HCT116 (cell line): ENCODE results near the gene PAPPA2. TPM values are rescaled to one million over a fixed set of nuclear protein-coding genes. Genes with fewer than 3 reads are reported as not detected.

Experiments
- ATAC-seq: fragments of 200-7000 bp; cut with Tn5 transposase; 2 replicates; pipeline ENCODE4 v1.9.1; 2020; ENCODE audit warnings: mild to moderate bottlenecking, moderate library complexity
- BruUV-seq: library from RNA; stranded (reverse); fragments of 400-500 nt; replicated peaks from 2 replicates; lab custom pipeline; 2021; lab: Mats Ljungman, UMichigan
- CTCF ChIA-PET: fragments of 300-600 bp; sonication (Branson Sonifier 250); formaldehyde crosslinking; loops from one replicate; lab custom pipeline; 2021; ENCODE audit warnings: antibody characterized with exemption; lab: Charles Lee
- POLR2A ChIA-PET: fragments of 300-600, 350-600 bp; sonication (Branson Sonifier 250); formaldehyde crosslinking; loops from one replicate; lab custom pipeline; 2021; ENCODE audit warnings: antibody characterized with exemption; lab: Charles Lee
- RAD21 ChIA-PET, 2 experiments: fragments of 300-600 bp; sonication (Branson Sonifier 250); formaldehyde crosslinking; loops; one replicate each; lab custom pipeline; 2023; ENCODE audit warnings: low total read pairs in 2 of 2; ENCODE audit not compliant: uncharacterized antibody in 2 of 2, unreplicated experiment in 2 of 2, low non-redundant PET in 1 of 2; lab: Charles Lee
- DNase-seq: peaks from one replicate; pipeline ENCODE4 v3.0.0-alpha.2; 2010; ENCODE audit warnings: low read depth, low spot score
- H2AFZ ChIP-seq: fragments of 200-600 bp; shearing (Covaris generic), sonication (generic); 2 replicates; pipeline ENCODE4 v1.6.1; 2017; ENCODE audit warnings: low read depth, mixed run types, mixed read lengths, antibody characterized with exemption, low read length; ENCODE audit not compliant: poor library complexity, severe bottlenecking
- H3K27ac ChIP-seq: 2 replicates; pipeline ENCODE4 v1.5.1; 2012; ENCODE audit warnings: low read depth, low read length
- H3K27me3 ChIP-seq: fragments of 200-600 bp; sonication (generic); 2 replicates; pipeline ENCODE4 v1.6.1; 2016; ENCODE audit warnings: mixed run types, low read length, mixed read lengths; ENCODE audit not compliant: insufficient read depth
- H3K36me3 ChIP-seq, 2 experiments: fragments of 200-500 bp in 1 of 2; fragments of 200-600 bp in 1 of 2; sonication (Bioruptor generic) in 1 of 2; sonication (generic) in 1 of 2; 2 replicates each; pipeline versions ENCODE4 v1.5.1 to v1.6.1; 2014 to 2016; ENCODE audit warnings: low read length in 2 of 2, inconsistent platforms in 1 of 2, mixed read lengths in 1 of 2, mixed run types in 1 of 2; ENCODE audit not compliant: insufficient read depth in 2 of 2, control insufficient read depth in 1 of 2
- H3K4me1 ChIP-seq, 2 experiments: fragments of 200-600 bp in 1 of 2; sonication (generic) in 1 of 2; 2 replicates each; pipeline versions ENCODE4 v1.5.1 to v1.6.1; 2012 to 2017; ENCODE audit warnings: low read length in 2 of 2, inconsistent platforms in 1 of 2, mild to moderate bottlenecking in 1 of 2, mixed read lengths in 1 of 2, mixed run types in 1 of 2, moderate library complexity in 1 of 2; ENCODE audit not compliant: insufficient read depth in 2 of 2, control insufficient read depth in 1 of 2
- H3K4me2 ChIP-seq: fragments of 200-600 bp; sonication (generic); 2 replicates; pipeline ENCODE4 v1.6.1; 2017; ENCODE audit warnings: mixed run types, low read length, mixed read lengths
- H3K4me3 ChIP-seq, 2 experiments: fragments of 200-600 bp in 1 of 2; sonication (generic) in 1 of 2; replicated peaks in 1 of 2; 2 replicates each; pipeline ENCODE4 v1.5.1; 2011 to 2016; ENCODE audit warnings: low read length in 2 of 2, control low read depth in 1 of 2, low read depth in 1 of 2, mild to moderate bottlenecking in 1 of 2, mixed read lengths in 1 of 2, mixed run types in 1 of 2
- H3K79me2 ChIP-seq: fragments of 200-600 bp; sonication (generic); 2 replicates; pipeline ENCODE4 v1.6.1; 2017; ENCODE audit warnings: mild to moderate bottlenecking, mixed run types, low read length, moderate library complexity, mixed read lengths; ENCODE audit not compliant: insufficient read depth
- H3K9ac ChIP-seq: fragments of 200-600 bp; sonication (generic); 2 replicates; pipeline ENCODE4 v1.6.1; 2016; ENCODE audit warnings: low read length, mixed read lengths
- H3K9me2 ChIP-seq: fragments of 200-600 bp; sonication (generic), shearing (Covaris generic); 2 replicates; pipeline ENCODE4 v1.6.1; 2017; ENCODE audit warnings: mixed run types, mild to moderate bottlenecking, moderate library complexity; ENCODE audit not compliant: insufficient read depth
- H3K9me3 ChIP-seq, 2 experiments: fragments of 200-500 bp in 1 of 2; fragments of 200-600 bp in 1 of 2; sonication (Bioruptor generic) in 1 of 2; sonication (generic) in 1 of 2; 2 replicates each; pipeline ENCODE4 v1.6.1; 2014 to 2017; ENCODE audit warnings: low read length in 2 of 2, mixed read lengths in 2 of 2, inconsistent platforms in 1 of 2, low read depth in 1 of 2, mild to moderate bottlenecking in 1 of 2, mixed run types in 1 of 2, moderate library complexity in 1 of 2; ENCODE audit not compliant: control insufficient read depth in 1 of 2, insufficient read depth in 1 of 2
- H4K20me1 ChIP-seq: fragments of 200-600 bp; sonication (generic), shearing (Covaris generic); 2 replicates; pipeline ENCODE4 v1.6.1; 2017; ENCODE audit warnings: mixed run types, mild to moderate bottlenecking, moderate library complexity; ENCODE audit not compliant: insufficient read depth
- CEBPB ChIP-seq: IDR thresholded peaks from 2 replicates; pipeline ENCODE4 v1.6.1; 2012; ENCODE audit warnings: low read depth
- EGR1 ChIP-seq: IDR thresholded peaks from 2 replicates; pipeline ENCODE4 v1.6.1; 2012; ENCODE audit warnings: low read depth
- ELF1 ChIP-seq: IDR thresholded peaks from 2 replicates; pipeline ENCODE4 v1.6.1; 2012; ENCODE audit warnings: low read depth, borderline replicate concordance
- EZH2 ChIP-seq: fragments of 200-600 bp; sonication (generic); IDR thresholded peaks from 2 replicates; pipeline ENCODE4 v1.6.1; 2017; ENCODE audit warnings: antibody characterized with exemption, mixed run types
- EZH2phosphoT487 ChIP-seq: fragments of 200-600 bp; IDR thresholded peaks from 2 replicates; pipeline ENCODE4 v1.6.1; 2018; ENCODE audit warnings: antibody characterized with exemption, borderline replicate concordance
- FOSL1 ChIP-seq: IDR thresholded peaks from 2 replicates; pipeline ENCODE4 v1.6.1; 2012; ENCODE audit warnings: low read depth
- JUND ChIP-seq: IDR thresholded peaks from 2 replicates; pipeline ENCODE4 v1.6.1; 2012
- POLR2A ChIP-seq: IDR thresholded peaks from 2 replicates; pipeline ENCODE4 v1.7.0; 2011; ENCODE audit warnings: borderline replicate concordance; ENCODE audit not compliant: insufficient read depth, insufficient read length; ENCODE audit errors: extremely low read depth
- POLR2AphosphoS5 ChIP-seq: IDR thresholded peaks from 2 replicates; pipeline ENCODE4 v1.6.1; 2011; ENCODE audit warnings: mild to moderate bottlenecking, low read depth, low read length, moderate library complexity
- SIN3A ChIP-seq: IDR thresholded peaks from 2 replicates; pipeline ENCODE4 v1.6.1; 2012; ENCODE audit warnings: low read depth
- SP1 ChIP-seq: IDR thresholded peaks from 2 replicates; pipeline ENCODE4 v1.6.1; 2012; ENCODE audit warnings: low read depth
- SRF ChIP-seq: IDR thresholded peaks from 2 replicates; pipeline ENCODE4 v1.6.1; 2012; ENCODE audit warnings: low read depth
- ZFX ChIP-seq: fragments of 450-650 bp; IDR thresholded peaks from 2 replicates; pipeline ENCODE4 v1.6.1; 2017
- ZNF274 ChIP-seq: fragments of 200-500 bp; sonication (Bioruptor generic); IDR thresholded peaks from 2 replicates; pipeline ENCODE4 v1.6.1; 2014; ENCODE audit warnings: mild to moderate bottlenecking, low read depth, low read length, inconsistent platforms
- intact Hi-C: fragments of 100-400 bp; cut with micrococcal nuclease; formaldehyde crosslinking; loops from 2 replicates; pipeline ENCODE4 v1.10.0; 2022
- total RNA-seq: library from RNA; stranded (reverse); gene quantifications from one replicate; pipeline ENCODE4 v1.2.1, GENCODE V29; 2021; ENCODE audit not compliant: unreplicated experiment

Gene PAPPA2
- total RNA-seq, 1 experiment from 2014 or later: not detected

DNA sequence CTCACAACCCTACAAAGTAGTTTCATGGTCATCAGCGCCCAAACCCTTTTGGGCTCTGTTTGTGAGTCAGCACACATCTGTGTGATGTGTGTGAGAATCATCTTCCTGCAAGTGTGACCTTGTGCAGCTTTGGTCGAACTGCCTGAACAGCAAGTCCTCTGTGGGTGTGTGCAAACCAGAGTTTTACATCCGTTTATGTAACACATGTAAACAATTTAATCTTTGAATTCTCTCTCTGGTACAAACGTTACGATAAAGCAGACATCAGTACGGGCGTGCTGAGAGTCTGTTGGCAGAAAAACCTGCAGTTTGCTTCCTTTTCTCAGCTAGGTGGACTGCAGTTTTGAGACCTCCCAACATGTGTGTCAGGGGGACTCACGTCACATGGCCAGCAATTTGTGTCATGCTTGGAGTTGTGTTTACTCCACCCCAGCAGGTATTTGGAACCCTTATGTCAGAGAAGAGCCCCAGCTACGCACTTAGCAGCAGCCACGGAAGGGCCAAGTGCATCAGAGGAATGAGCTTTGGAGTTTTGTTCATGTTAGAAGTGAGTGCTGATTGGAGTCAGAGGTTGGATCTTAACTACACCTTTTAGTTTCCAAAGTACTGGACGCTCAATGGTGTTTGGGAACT, 230.8 kb downstream of the PAPPA2 start:
- Histone ChIP-seq H3K27me3 (peaks cover 25% of the 10 kb centered on the region), H3K79me2 (no peaks in the 10 kb centered on the region), H3K9me2 (no peaks in the 10 kb centered on the region), H3K4me3 (no peak overlapping the region), H2AFZ (no peak overlapping the region), H3K4me1 (peaks cover 0 to 5% of the 10 kb centered on the region in 2 experiments; a peak in 1 of 4 replicates), H3K36me3 (no peaks in the 10 kb centered on the region), H3K9me3 (no peaks in the 10 kb centered on the region), H3K9ac (no peak overlapping the region), H3K4me2 (no peak overlapping the region), H3K27ac (no peak overlapping the region), H4K20me1 (no peaks in the 10 kb centered on the region)
- CTCF ChIA-PET: no interaction called here
- intact Hi-C loops: loop anchor here (5.0 to 10.0 kb wide), 2 partner anchors 1319 to 1542 kb away; no protein-coding TSS in a partner anchor
- BruUV-seq: no TSS peak
- POLR2A ChIA-PET: no interaction called here
- DNase-seq (no peak), ATAC-seq (no peak)
- RAD21 ChIA-PET: no interaction called here
- TF ChIP-seq EZH2phosphoT487 (no peak), SIN3A (no peak)

DNA sequence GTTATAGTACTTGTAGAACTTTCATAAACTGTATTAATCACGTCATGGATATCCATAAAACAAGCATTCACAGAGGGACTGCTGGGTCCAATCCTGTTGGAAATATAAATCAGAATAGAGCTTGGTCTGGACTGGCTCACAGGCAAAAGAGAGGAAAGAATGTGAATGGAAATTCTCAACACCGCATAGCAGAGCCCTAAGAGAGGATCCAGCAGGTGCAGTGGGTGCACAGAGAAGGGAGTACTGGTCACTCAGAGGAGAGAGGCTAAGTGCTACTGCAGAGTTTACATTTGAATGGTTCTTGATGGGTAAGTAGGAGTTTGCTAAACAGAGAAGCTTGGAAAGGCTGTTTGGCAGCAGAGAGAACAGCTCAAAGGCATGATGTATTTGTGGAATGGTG, 231.7 kb downstream of the PAPPA2 start:
- Histone ChIP-seq H3K27me3 (peaks cover 27% of the 10 kb centered on the region), H4K20me1 (no peaks in the 10 kb centered on the region), H3K9ac (no peak overlapping the region), H3K4me1 (peaks cover 0 to 5% of the 10 kb centered on the region in 2 experiments; a peak in 1 of 4 replicates), H3K4me2 (no peak overlapping the region), H3K36me3 (no peaks in the 10 kb centered on the region), H3K9me3 (no peaks in the 10 kb centered on the region), H3K9me2 (no peaks in the 10 kb centered on the region), H2AFZ (no peak overlapping the region), H3K4me3 (no peak overlapping the region), H3K79me2 (no peaks in the 10 kb centered on the region), H3K27ac (no peak overlapping the region)
- DNase-seq (no peak), ATAC-seq (no peak)
- ChIA-PET CTCF (no interaction called here), RAD21 (no interaction called here), POLR2A (no interaction called here)
- BruUV-seq: no TSS peak
- intact Hi-C loops: loop anchor here (5.0 to 10.0 kb wide), 2 partner anchors 1320 to 1542 kb away; no protein-coding TSS in a partner anchor
- TF ChIP-seq SP1 (no peak), CEBPB (no peak), EZH2 (no peak), POLR2AphosphoS5 (no peak), EGR1 (no peak), FOSL1 (no peak), ELF1 (no peak), ZFX (no peak), EZH2phosphoT487 (no peak), SRF (no peak), JUND (no peak), ZNF274 (no peak), POLR2A (no peak)
